Esophagus squamous epithelium (tissue), 4 donors: Measurements from ENCODE around the gene ZNF516.

Source experiments
- CTCF ChIP-seq, 6 experiments: fragments of 450-650 bp in 4 of 6; fragments of 200-600 bp in 2 of 6; sonication (generic) in 2 of 6; IDR thresholded peaks; one replicate each; pipeline ENCODE4 v1.5.1; 2016 to 2019; ENCODE audit warnings: antibody characterized with exemption in 6 of 6, mild to moderate bottlenecking in 4 of 6, moderate library complexity in 4 of 6
- POLR2A ChIP-seq, 4 donors: fragments of 450-650 bp; IDR thresholded peaks; one replicate each; pipeline ENCODE4 v1.6.1; 2017; ENCODE audit warnings: antibody characterized with exemption in 4 of 4, mild to moderate bottlenecking in 4 of 4, moderate library complexity in 3 of 4

DNA sequence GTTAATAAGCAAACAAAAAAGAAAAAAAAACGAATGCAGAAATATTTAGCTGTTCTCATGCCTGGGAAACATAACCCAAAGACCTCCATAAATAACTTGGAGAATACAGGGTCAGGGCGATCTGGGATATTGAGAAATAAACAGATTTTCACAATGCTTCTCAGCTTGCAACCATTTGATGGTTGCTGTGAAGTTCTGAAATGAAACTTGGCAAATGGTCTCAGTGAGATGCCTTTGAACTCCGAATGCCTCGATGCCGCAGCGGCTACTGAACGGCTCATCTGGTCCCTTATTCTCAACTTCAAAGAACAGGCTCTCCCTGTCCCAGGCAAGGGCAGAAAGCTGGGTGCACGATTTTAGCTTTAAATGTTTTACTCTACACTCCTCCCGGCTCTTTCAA lies 78.1 kb downstream of the ZNF516 start:
- TF ChIP-seq CTCF (IDR thresholded peaks at IDR 0.05) (no peak), POLR2A (IDR thresholded peaks at IDR 0.05) (no peak)
